ENCODE data around the gene ST3GAL3. TPM values are rescaled to one million over a fixed set of nuclear protein-coding genes. Genes with fewer than 3 reads are reported as not detected.
A peak's percentile ranks its signal among the peaks of the same experiment; 100 is the strongest.

Gene ST3GAL3
- total RNA-seq, 1 experiment from 2014 or later, result 8.6 TPM

DNA sequence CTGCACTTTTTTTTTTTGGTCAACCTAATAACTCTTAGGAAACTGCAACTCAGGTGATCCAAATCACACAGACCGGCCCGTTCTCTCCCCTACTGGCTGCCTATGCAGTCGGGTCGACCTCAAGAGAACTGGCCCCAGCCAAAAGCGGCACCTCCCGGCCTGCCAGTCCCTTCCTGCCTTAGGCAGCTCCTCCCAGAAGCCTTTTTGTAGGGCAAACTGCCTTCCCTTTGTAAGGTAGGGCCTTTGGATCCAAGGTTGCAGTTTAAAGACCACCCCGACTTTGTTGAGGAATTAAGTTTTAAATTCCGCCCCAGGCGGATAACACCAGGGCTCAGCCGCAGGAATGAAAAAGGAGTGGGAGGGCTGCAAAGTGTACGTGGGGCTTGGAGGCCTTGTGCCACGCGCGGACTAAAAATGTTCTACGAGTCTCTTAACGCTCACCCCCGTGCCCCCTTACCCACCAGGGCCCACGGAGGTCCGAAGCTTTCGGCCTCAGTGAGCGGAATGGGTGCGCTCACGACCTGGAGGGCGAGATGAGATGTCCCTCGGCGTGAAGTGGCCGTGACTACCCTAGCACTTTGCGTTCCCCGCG, 642 bp upstream of the ST3GAL3 start:
- H3K4me1 Mint-ChIP-seq, result peaks cover 17% of the 10 kb centered on the region
- ATAC-seq, result peak; percentile 39
- TF ChIP-seq ZNF671 (CRISPR knock-in tag; IDR thresholded peaks at IDR 0.05), result peak; percentile 67; the same call in 1 of the 2 replicates
- 0 out of 2 replicates have a peak, but pooled peaks have one; percentile 53 for TF ChIP-seq SMAD3 (CRISPR knock-in tag; IDR thresholded peaks at IDR 0.05; ENCODE audit: borderline replicate concordance)
- 0 out of 2 replicates have a peak, but pooled peaks have one; percentile 8 for TF ChIP-seq USF1 (CRISPR knock-in tag; IDR thresholded peaks at IDR 0.05)
- TF ChIP-seq E2F1 (CRISPR knock-in tag; IDR thresholded peaks at IDR 0.05), result no peak; the same call in 1 of the 2 replicates
- TF ChIP-seq ZSCAN18 (CRISPR knock-in tag; IDR thresholded peaks at IDR 0.05), result 0 out of 2 replicates have a peak, but pooled peaks have one; percentile 5
- TF ChIP-seq PRDM15 (CRISPR knock-in tag; IDR thresholded peaks at IDR 0.05), result no peak
- TF ChIP-seq ZNF416 (CRISPR knock-in tag; IDR thresholded peaks at IDR 0.05), result peak; percentile 76; the same call in 1 of the 2 replicates
- peak; percentile 79; the same call in 1 of the 2 replicates for TF ChIP-seq RELA (CRISPR knock-in tag; IDR thresholded peaks at IDR 0.05; ENCODE audit: borderline replicate concordance)
- TF ChIP-seq SP1 (CRISPR knock-in tag; conservative IDR thresholded peaks at IDR 0.05), result no peak
- TF ChIP-seq, protein P1, sequence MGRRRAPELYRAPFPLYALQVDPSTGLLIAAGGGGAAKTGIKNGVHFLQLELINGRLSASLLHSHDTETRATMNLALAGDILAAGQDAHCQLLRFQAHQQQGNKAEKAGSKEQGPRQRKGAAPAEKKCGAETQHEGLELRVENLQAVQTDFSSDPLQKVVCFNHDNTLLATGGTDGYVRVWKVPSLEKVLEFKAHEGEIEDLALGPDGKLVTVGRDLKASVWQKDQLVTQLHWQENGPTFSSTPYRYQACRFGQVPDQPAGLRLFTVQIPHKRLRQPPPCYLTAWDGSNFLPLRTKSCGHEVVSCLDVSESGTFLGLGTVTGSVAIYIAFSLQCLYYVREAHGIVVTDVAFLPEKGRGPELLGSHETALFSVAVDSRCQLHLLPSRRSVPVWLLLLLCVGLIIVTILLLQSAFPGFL (CRISPR knock-in tag; IDR thresholded peaks at IDR 0.05; ENCODE audit: borderline replicate concordance), result 0 out of 2 replicates have a peak, but pooled peaks have one; percentile 41
- TF ChIP-seq ESRRA (CRISPR knock-in tag; IDR thresholded peaks at IDR 0.05; ENCODE audit: borderline replicate concordance), result peak; percentile 33; the same call in 1 of the 2 replicates
- TF ChIP-seq EMX1 (CRISPR knock-in tag; IDR thresholded peaks at IDR 0.05), result 0 out of 2 replicates have a peak, but pooled peaks have one; percentile 42
- H3K9me3 Mint-ChIP-seq, result no peaks in the 10 kb centered on the region
- peak overlapping the region; percentile 78 for H3K27ac Mint-ChIP-seq
- no peaks in the 10 kb centered on the region for H3K27me3 Mint-ChIP-seq (ENCODE audit: low read depth)
- H3K36me3 Mint-ChIP-seq, result peaks cover 30% of the 10 kb centered on the region
- ChIA-PET CTCF (interaction anchor here (0.8 to 3.9 kb wide), 9 partner anchors 53 to 341 kb away, joined by 3 to 51 read pairs (median 5); no protein-coding TSS in a partner anchor), POLR2A (interaction anchor here (0.6 to 1.6 kb wide), 7 partner anchors 16 to 228 kb away, joined by 3 to 5 read pairs (median 3); partner anchors contain the start of gene KDM4A)
- peak overlapping the region; percentile 83 for H3K4me3 Mint-ChIP-seq
- DNase-seq (ENCODE audit: low spot score), result peak; percentile 64

- no peak for TF ChIP-seq GRHL2 (CRISPR knock-in tag; IDR thresholded peaks at IDR 0.05; ENCODE audit: insufficient replicate concordance, severe bottlenecking)
- TF ChIP-seq FOXP4 (CRISPR knock-in tag; IDR thresholded peaks at IDR 0.05), result no peak
- no peak for TF ChIP-seq NR1H2 (CRISPR knock-in tag; IDR thresholded peaks at IDR 0.05)
- TF ChIP-seq SMAD4 (CRISPR knock-in tag; IDR thresholded peaks at IDR 0.05), result no peak
- TF ChIP-seq ZNF121 (CRISPR knock-in tag; IDR thresholded peaks at IDR 0.05), result no peak
- ChIA-PET POLR2A (no interaction called here), CTCF (interaction anchor here (0.9 kb wide), 1 partner anchor 227 kb away, joined by 3 read pairs; no protein-coding TSS in a partner anchor)
- ATAC-seq (peak; percentile 13), DNase-seq (ENCODE audit: low spot score) (peak; percentile 57)
- Mint-ChIP-seq H3K27ac (peak overlapping the region; percentile 60), H3K36me3 (peaks cover 20% of the 10 kb centered on the region), H3K9me3 (no peaks in the 10 kb centered on the region), H3K4me3 (peak overlapping the region; percentile 83), H3K27me3 (ENCODE audit: low read depth) (no peaks in the 10 kb centered on the region), H3K4me1 (peaks cover 17% of the 10 kb centered on the region)
Observed at GRCh38 chr1:43708002-43708410, 670 bp downstream of the ST3GAL3 start.

Data from WTC11 (cell line).